Activated CD4-positive, alpha-beta T cell treated with anti-CD3 and anti-CD28 coated beads for 24 hours (primary cell): ENCODE results near the gene RASSF8.
"Not testable (repeated sequence)": the region's sequence is repeated elsewhere in the genome, so short reads cannot be mapped to it uniquely, and the experiment has no call there.

ENCODE experiments used
- DNase-seq, 2 donors: peaks; one replicate each; pipeline ENCODE4 v3.0.0-alpha.2; 2020; ENCODE audit warnings: low read depth in 2 of 2

The RASSF8 gene

GRCh38 chr12:26057271-26057670 lies 98.8 kb downstream of the RASSF8 start:
- not testable (repeated sequence) for DNase-seq

DNA sequence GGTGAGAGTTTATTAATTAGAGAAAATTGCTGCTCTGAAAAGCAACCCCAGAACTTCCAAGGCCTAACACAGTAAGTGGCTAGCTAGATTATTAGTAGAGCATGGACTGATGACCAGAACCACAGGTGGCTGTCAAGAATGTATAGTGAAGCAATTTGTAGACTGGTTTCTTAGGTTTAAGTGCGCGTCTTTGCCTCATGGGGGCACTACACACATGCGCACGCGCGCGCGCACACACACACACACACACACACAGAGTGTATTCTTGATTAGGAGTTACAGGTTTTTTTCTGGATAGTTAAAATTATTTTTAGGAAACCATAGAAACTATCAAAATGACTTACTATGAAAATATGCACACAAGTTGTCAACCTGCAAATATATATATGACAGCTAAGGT lies 99.8 kb downstream of the RASSF8 start:
- DNase-seq = no peak

DNA sequence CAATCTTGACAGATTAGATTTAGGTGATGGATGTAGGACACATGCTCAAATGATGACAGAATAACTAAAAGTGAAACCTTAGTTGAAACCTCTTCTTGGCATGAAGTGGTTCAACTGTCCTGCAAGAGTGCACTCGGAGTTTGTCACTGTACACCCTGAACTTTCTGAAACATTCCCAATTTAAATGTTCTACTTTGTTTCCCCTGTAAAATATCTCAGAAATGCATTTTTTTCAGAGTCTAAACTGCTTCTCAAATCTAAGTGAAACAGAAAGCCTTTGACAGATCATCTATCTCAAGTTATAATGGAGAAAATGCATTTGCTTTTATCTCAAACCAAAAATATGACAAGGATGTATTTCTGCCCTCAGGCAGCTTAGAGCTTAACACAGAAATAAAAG lies 100.3 kb downstream of the RASSF8 start:
- no peak for DNase-seq

GRCh38 chr12:26062006-26062405 lies 103.5 kb downstream of the RASSF8 start:
- no peak for DNase-seq

DNA sequence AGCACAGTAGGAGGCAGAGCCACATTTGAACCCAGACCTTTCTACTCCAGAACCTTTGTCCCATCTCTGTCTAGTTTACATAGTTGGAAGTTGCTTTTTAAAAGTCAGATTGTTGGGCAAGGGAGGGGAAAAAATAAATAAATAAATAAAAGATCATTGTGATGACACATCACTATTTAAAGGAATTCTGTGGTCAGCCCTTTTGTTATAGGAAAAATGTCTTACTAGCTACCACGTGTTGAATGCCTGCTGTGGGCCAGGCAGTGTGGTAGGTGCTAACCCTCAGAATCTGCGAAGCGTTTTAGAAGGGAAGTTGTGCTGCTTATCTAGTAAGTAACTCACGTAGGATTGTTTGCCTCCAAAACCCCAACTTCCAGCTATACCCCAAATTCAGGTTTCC lies 104.1 kb downstream of the RASSF8 start:
- no peak for DNase-seq

- DNase-seq = no peak
Observed at GRCh38 chr12:26065451-26065850, 107.0 kb downstream of the RASSF8 start.

GRCh38 chr12:26068503-26068902 lies 110.0 kb downstream of the RASSF8 start:
- DNase-seq = no peak

- no peak for DNase-seq
Observed at GRCh38 chr12:26069796-26070195, 111.3 kb downstream of the RASSF8 start.

GRCh38 chr12:26077915-26078702 lies 119.6 kb downstream of the RASSF8 start:
- DNase-seq = no peak

- DNase-seq = no peak
Observed at GRCh38 chr12:26080911-26081310, 122.4 kb downstream of the RASSF8 start.

- DNase-seq = no peak
Observed at GRCh38 chr12:26086936-26087335, 128.5 kb downstream of the RASSF8 start.

GRCh38 chr12:26088998-26089397 lies 130.5 kb downstream of the RASSF8 start:
- no peak for DNase-seq

DNA sequence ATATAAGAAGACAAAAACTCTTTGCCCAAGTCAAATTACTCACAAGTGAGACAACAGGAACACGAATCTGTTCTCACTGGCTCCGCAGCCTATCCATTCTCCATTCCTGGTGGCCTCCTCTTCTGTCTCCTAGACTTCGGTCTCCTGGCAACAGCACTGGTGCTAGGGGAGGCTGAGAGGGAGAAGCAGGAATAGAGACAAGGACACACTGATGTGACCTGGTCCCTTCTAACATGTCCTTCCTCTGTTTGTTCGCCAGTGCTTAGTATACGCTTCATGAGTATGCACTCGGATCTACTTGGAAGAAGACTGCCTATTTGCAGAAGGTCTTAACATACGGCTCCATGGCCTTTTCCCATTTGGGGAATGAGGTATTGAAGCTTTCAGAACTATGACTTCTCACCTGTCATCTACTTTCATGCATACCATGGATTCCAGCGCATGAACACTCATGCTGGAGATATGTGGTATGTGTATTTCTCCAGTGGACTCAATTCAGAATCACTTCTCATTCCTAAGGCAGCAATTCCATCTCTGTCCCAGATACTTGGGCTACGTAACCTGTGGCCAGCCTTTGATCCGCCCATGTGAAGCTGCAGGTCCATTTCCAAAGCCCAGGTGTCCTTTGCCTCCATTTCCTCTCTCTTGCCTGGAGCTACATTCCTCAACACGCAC lies 132.5 kb downstream of the RASSF8 start:
- DNase-seq = no peak

- DNase-seq = no peak
Observed at GRCh38 chr12:26091822-26092221, 133.3 kb downstream of the RASSF8 start.

DNA sequence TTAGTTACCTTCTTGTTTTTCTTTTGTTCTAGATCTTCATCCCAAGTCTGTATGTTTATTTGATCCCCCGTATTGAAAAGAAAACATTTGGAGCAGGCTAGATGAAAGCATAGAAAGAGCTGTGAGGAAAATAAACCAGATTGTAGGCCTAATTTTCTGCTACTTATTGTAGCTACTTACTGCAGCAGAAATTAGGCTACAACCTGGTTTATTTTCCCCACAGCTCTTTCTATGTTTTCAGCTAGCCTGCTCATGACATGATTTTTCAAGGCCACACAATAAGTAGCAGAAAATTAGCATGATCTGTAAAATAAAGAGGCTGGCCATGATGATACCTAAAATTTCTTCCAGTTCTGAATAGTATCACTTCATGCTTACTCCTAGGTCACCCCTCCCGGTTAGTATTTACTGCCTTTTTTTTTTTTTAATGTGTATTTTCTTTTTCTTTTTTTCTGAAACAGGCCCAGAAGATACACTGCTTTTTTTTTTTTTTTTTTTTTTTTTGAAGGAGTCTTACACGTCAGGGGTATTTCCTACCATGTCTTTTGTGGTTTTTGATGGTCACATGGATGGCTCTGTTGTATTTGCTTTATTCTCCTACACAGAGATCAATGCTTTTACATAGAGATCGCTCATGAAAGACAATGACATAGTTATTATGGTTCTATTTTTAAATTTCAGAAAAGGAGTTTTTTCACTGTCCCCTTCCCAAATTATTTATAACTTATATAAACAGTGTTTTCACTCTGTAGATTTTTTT lies 134.0 kb downstream of the RASSF8 start:
- DNase-seq = no peak

DNA sequence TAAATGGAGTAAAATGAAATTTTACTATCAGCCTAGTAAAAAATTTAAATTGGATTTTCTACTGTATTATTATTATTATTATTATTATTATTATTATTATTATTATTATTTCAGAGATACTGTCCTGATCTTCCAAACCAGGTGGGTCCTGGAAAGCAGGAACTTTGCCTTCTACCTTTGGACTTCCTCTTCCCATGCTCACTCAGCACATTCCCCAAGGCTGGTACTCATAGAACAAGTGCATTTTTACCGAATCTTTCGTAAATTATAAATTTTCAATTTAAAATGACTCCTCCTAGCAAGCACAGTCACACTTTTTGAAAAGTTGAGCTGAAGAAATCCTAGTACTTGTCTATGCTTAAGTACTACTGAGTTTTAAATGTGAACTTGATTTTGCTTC lies 136.7 kb downstream of the RASSF8 start:
- DNase-seq = no peak

DNA sequence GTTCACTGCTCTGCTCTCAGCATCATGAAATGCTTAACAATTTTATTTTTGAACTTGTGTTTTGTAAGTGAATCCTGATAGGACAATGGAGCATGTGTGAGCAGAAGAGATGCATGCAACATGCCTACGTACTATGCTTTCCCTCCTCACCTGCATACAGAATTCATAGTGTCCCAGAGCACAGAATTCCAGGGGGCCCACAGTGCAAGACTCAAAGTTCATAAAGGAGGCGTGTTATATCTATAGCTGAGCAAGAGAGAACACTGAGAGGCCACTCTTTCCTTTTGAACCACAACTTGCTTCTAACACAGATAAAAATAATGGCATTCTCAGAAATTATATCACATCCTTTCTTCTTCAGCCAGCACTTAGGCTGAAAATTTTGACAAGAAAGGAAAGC lies 137.6 kb downstream of the RASSF8 start:
- no peak for DNase-seq

DNA sequence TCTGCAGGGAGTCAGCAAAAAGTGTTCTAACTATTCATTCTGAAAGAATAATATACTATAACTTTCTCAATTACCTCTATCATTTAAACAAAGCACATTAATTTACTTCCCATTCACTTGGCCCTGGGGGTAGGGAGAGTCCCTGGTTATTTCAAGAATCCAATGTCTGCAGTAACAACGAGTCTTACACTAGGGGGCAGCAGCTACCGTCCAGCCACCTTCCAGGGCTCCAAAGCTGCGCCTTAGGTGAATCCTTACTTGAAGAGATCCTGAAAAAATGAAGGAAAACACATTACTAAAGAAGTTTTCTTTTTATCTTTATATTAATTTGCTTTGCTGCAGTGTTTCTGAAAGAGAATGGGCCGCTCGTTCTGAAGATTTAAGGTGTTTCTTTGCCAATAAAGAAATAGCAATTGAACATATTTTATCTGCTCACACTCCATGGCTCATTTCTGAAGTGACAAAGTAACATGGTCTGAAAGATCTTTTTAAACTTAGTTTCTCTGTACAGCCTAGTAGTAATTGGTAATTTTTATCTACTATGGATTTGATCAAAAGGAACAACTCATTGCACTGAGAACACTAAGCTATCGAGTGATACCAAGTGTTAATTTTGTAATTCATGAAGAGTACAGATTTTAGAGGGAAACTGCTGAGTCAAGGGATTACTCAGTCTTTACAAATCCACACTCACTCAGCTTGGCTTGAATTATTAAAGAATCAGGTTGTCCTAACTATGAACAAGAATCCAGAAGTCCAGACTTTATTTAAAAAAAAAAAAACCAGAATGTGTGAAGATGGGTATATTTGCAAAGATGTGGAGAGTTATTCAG lies 138.8 kb downstream of the RASSF8 start:
- peak; percentile 22 to 43 for DNase-seq

DNA sequence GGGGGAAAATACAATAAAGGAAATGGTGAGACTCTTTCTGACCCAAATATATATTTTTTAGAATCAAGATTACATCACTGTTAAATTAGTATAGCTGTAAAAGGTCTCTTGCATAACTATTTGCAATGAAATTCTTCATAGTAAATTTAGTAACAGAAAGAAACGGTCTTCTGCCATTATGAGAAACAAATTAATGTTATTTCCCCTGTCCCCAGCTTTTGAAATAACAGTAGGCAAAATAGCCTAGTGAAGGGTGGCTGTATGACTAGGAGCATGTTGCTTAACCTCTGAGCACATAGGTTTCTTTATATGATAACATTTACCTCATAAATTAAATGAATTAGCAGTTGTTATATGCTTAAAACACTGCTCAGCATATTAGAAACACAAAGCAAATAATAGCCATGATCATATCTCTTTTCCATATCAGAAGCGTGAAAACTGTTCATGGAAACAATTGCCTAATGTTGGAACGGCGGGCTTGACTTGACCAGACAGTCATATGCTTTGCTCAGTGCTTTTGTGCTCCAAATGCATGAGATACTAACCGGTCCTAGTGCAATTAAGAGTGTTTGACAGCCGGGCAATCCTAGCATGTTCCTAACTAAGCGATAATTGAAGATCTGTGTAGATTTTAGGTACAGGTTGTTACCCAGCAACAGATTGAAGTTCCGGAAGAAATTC lies 142.3 kb downstream of the RASSF8 start:
- DNase-seq = no peak

DNA sequence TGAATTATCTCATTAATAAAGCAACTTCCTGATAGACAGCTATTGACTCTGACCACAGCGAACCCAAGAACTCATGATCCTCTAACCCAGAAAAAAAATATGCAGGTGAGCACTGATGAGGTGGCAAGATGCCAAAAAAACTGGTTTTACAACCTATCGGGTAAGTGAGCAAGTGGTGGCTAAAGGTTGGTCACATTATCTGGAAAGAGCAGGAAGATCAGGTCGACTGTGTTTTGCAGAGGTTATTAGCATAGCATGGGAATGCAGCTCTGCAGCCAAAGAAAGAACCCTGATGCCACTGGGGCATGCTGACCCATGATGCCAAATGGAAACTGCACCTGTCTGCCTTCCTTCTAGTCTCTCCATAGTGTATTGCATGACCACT lies 142.9 kb downstream of the RASSF8 start:
- no peak for DNase-seq

DNA sequence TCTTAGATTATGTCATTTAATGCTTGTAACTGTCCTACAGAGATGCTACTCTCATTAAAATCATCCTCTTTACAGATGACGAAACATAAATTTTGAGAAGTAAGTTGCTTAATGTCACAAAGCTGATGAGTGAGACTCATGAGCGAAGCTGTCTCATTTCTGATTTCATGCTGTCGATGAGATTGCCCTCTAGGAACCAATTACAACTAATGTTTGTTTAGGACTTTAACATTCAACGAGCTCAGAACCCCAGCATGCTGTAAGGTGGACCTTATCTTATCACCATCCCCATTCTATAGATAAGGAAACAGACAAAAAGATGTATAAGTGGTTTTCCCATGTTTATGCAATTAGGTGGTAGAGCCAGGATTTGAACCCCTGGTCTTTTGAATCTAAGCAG lies 143.3 kb downstream of the RASSF8 start:
- no peak for DNase-seq
